HG02973 (cell line): ENCODE measurements around the gene KLHL22.
"Not testable (repeated sequence)": the region's sequence is repeated elsewhere in the genome, so short reads cannot be mapped to it uniquely, and the experiment has no call there.

Source experiments
- ATAC-seq: cut with Tn5 transposase; IDR thresholded peaks from one replicate; pipeline ENCODE4 v1.9.1; 2021; ENCODE audit warnings: moderate library complexity; ENCODE audit not compliant: unreplicated experiment

Gene KLHL22

GRCh38 chr22:20525048-20525447 is 29.5 kb upstream of the KLHL22 start:
- ATAC-seq: no peak

- no peak for ATAC-seq
These were observed 28.4 kb upstream of the KLHL22 start for GRCh38 chr22:20524004-20524481.

GRCh38 chr22:20523086-20523983 is 27.7 kb upstream of the KLHL22 start:
- ATAC-seq: no peak

DNA sequence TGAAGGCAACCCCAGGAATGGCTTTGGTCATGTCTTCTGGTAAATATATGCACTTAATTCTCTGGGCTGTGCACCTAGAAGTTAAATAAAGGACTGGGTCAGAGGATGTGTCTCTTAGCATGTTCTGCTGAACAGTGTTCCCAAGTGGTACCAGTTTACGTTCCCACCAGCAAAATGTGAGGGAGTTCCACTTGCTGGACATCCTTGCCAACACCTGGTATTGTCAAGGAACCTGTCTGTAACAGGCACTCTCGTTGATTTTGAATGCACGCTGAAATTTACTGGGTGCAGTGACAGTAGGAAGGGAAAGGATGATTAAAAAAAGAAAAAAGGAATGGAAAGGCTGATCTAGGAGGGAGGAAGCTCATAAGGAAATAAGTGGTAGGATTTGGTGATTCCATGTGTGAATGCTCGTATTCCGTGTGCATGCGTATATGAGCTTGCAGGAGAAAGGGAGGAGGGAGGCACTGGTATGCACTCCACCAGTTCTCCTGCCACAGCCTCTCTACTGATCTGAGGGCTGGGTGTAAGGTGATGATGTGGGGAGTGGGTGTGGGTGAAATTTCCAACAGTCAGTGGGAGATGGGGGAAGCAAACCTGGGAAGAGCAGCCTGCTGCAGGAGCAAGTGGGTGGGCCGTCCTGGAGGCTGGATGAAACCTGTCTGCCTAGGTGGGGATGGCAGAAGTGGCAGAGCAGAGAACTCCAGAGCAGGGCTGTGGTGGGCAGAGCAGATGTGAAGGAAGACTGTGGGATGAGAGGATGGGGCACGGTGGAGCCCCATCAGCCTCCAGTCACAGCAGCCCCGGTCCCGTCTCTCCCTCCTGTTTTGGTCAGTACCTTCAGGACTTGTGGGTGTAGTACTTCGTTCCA is 26.8 kb upstream of the KLHL22 start:
- ATAC-seq: no peak

DNA sequence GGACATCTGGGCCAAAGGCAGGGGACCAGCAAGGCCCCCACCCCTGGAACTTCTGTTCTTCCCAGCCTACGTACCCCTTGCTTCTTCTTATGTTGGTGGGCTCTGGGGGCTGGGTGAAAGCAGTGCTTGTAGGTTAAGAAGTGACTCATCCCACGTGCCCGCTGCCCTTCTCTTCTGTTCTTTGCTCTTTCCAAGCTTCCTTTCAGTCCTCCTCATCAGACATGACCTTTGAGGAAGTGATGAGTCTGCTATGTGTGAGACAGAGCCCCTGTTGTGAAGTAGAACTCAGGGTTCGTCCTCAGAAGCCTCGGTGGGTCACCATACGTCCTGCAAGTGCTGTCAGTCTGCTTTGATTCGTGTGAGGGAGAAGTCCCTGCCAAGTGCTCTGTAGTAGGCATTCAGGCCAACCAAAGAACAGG is 24.5 kb upstream of the KLHL22 start:
- no peak for ATAC-seq

- ATAC-seq: no peak
These were observed 24.0 kb upstream of the KLHL22 start for GRCh38 chr22:20519558-20519957.

DNA sequence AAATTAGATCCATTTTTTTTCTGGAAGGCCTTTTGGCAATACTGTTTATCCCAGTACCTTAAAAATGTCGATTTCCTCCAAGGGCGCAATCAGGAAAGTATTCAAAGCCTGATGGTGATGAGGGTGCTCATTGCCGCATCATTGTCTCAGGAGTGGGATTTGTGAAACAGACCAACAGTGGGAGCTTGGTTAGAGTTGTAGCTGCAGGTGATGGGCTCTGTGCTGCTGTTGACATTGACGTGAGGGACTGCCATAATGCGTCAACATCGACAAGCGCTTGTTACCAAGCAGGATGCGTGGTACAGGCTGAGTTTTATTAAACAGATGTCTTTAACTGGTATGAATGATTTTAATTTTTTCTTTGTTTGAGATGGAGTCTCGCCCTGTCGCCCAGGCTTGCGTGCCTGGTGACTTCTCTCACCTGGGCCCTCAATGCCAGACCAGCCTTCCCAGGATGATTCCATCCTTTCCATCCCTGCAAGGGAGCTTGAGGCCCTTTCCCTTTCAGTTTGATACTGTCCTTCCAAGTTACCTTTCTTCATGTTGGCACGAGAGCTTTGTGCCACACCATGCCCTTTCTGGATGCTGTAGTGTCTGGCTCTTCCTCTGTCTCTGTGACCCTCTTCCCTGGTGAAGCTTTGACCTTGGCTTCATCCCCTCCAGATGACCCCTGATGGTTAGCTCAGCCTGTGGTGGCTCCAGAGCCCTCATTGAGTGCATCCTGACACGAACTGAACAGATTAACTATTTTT is 22.4 kb upstream of the KLHL22 start:
- no peak for ATAC-seq

- no peak for ATAC-seq
These were observed 21.8 kb upstream of the KLHL22 start for GRCh38 chr22:20517422-20517821.

- no peak for ATAC-seq
These were observed 20.8 kb upstream of the KLHL22 start for GRCh38 chr22:20516399-20516798.

- ATAC-seq: no peak
These were observed 19.2 kb upstream of the KLHL22 start for GRCh38 chr22:20514658-20515406.

- ATAC-seq: no peak
These were observed 16.1 kb upstream of the KLHL22 start for GRCh38 chr22:20511578-20512229.

DNA sequence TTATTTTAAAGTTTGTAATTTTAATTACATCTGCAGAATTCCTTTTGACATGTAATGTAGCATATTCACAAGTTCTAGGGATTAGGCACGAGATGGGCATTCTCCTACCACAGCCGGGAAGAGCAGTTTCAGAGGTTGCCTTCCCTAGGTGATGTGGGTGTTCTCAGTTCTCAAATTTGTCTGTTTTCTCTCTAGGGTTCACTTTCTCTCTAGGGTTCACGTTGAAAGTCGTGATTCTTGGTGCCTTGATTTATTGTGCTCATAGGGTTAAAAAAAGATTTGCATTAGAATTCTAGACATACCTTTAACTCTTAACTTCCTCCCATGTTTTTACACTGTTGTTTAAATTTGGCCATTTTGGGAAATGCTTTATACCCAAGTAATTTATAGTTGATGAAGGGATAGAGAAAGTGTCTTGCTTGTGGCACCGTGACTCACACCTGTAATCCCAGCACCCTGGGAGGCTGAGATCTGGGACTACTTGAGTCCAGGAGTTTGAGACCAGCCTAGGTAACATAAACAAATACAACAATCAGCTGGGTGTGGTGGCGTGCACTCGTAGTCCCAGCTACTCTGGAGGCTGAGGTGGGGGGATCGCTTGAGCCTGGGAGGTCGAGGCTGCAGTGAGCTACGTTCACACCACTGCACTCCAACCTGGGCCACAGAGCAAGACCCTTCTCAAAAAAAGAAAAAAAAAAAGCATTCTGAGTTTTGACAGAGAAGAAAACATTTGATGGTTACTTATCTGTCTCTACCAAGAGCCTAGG is 15.4 kb upstream of the KLHL22 start:
- ATAC-seq: no peak

DNA sequence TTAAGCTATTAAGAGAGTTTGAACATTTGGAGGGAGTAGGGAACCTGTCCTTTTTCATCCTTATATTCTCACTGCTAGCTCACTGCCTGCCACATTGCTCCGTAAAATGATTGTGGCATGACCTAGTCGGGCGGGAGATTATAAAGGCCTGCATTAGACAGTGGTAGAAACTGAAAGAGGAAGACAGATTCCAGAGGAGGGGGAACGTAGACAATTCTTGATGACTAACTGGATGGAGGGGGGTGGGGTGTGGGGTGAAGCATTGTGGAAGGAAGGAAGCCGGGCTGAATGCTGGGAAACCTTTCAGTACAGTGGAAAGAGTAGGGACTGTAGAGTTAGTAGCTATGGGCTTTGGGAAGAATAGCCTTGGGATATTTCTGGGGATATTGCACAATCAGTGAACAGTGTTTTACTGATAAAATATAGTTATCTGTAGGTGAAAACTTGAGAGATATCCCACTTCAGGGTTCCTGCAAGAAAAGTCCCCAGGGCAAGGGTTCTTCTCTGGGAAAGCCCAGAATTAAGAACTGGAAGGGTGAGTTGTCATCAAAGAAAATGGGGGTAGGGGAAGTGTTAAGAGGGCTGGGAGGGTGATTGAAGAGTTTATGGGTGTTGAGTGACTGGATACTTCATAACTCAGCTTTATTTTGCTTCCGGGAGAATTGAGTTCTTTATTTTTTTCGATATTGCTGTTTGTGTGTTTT is 13.9 kb upstream of the KLHL22 start:
- ATAC-seq: no peak

- ATAC-seq: no peak
These were observed 13.2 kb upstream of the KLHL22 start for GRCh38 chr22:20508815-20509271.

- not testable (repeated sequence) for ATAC-seq
These were observed 12.6 kb upstream of the KLHL22 start for GRCh38 chr22:20508067-20508755.

DNA sequence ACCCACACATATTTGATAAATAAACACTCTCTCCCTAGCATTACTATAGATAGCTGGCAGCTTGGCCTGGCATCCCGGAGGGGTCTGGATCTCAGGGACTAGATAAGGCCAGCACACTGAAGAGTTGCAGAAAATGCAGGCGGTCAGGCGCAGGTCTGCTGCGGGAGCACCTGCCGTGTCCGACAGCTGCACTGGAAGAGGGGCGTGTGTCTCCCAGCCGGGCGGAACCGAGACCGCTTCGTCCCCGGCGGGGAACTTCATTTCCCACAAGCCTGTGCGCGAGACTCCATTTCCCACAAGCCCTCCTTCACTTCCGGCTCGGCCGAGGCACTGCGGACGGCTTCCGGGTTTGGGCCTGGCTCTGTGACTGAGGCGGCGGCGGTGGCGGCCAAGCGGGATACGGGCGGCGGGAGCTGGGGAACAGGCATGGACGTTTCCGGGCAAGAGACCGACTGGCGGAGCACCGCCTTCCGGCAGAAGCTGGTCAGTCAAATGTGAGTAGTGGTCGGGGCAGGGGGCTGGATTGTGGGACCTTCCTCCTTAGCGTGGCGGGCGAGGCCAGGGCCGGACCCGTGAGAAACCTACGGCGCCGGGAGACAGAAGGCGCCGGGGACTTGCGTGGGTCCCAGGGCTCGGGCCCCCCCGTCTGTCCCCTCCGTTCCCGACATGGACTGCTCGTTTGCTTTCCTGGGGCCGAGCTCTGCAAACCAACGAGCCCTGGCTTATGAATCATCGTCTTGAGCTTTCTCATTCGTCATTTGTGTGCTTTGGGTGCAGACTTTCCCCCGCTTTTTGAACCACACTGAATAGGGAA is 11.9 kb upstream of the KLHL22 start, which contains the start of gene MED15:
Gene MED15, plus strand, starts transcription at position 358 of the 814 bp plus-strand sequence. Its CDS starts 69 bp downstream, at position 427.
- peak; percentile 67 for ATAC-seq
